AG09319 (cell line): ENCODE measurements around the gene ZNF749.
A peak's percentile ranks its signal among the peaks of the same experiment; 100 is the strongest.

Source experiments
- DNase-seq: peaks from one replicate; pipeline ENCODE4 v3.0.0-alpha.2; 2010; ENCODE audit warnings: low read depth; ENCODE audit errors: extremely low read depth
- CTCF ChIP-seq: IDR thresholded peaks from 2 replicates; pipeline ENCODE4 v1.5.1; 2011; ENCODE audit warnings: low read depth, mild to moderate bottlenecking, inconsistent platforms, low read length, moderate library complexity

ZNF749 gene

GRCh38 chr19:57406516-57407123 lies 28.5 kb upstream of the ZNF749 start:
- DNase-seq: no peak
- TF ChIP-seq CTCF: peak; percentile 90

- no peak for TF ChIP-seq CTCF
- DNase-seq: peak; percentile 75
Observed at GRCh38 chr19:57410877-57411671, 24.1 kb upstream of the ZNF749 start, which contains the start of gene ZNF17. TSS of gene ZNF17 (plus strand) at chr19:57411161. CDS start at chr19:57413616, 2,455 bp downstream.

GRCh38 chr19:57419439-57419838 lies 15.7 kb upstream of the ZNF749 start:
- TF ChIP-seq CTCF: no peak
- no peak for DNase-seq

GRCh38 chr19:57421037-57421436 lies 14.1 kb upstream of the ZNF749 start:
- no peak for TF ChIP-seq CTCF
- DNase-seq: no peak

- no peak for TF ChIP-seq CTCF
- DNase-seq: no peak
Observed at GRCh38 chr19:57434386-57435061, 601 bp upstream of the ZNF749 start.

GRCh38 chr19:57436417-57436816 lies 1.3 kb downstream of the ZNF749 start:
- DNase-seq: no peak
- TF ChIP-seq CTCF: no peak

GRCh38 chr19:57437931-57438330 lies 2.8 kb downstream of the ZNF749 start:
- DNase-seq: no peak
- no peak for TF ChIP-seq CTCF
